PC-9 (cell line): Measurements from ENCODE around the gene GNG7. TPM values are rescaled to one million over a fixed set of nuclear protein-coding genes. Genes with fewer than 3 reads are reported as not detected.
"Not testable (repeated sequence)": the region's sequence is repeated elsewhere in the genome, so short reads cannot be mapped to it uniquely, and the experiment has no call there.

Experiments used
- BruUV-seq: library from RNA; stranded (reverse); fragments of 400-500 nt; replicated peaks from 2 replicates; lab custom pipeline; 2021; lab: Mats Ljungman, UMichigan
- CTCF ChIA-PET: fragments of 300-600 bp; sonication (Branson Sonifier 250); formaldehyde crosslinking; loops from one replicate; lab custom pipeline; 2022; ENCODE audit warnings: antibody characterized with exemption; lab: Charles Lee
- POLR2A ChIA-PET: fragments of 300-600 bp; sonication (Branson Sonifier 250); formaldehyde crosslinking; loops from one replicate; lab custom pipeline; 2022; ENCODE audit warnings: antibody characterized with exemption; ENCODE audit not compliant: unreplicated experiment; lab: Charles Lee
- DNase-seq, 2 experiments: peaks; one replicate each; pipeline versions ENCODE4 v3.0.0 to v3.0.0-alpha.2; 2015 to 2022; ENCODE audit warnings: mixed read lengths in 1 of 2
- H2AFZ ChIP-seq: fragments of 200-600 bp; sonication (generic); 2 replicates; pipeline ENCODE4 v1.8.1; 2017; ENCODE audit warnings: antibody characterized with exemption
- H3F3A ChIP-seq: fragments of 200-600 bp; sonication (generic); 2 replicates; pipeline ENCODE4 v1.8.1; 2017; ENCODE audit warnings: antibody characterized with exemption, mild to moderate bottlenecking, low read depth; ENCODE audit not compliant: insufficient read depth
- H3K27ac ChIP-seq: fragments of 200-600 bp; sonication (generic); 2 replicates; pipeline ENCODE4 v1.6.1; 2016; ENCODE audit warnings: mixed run types
- H3K27me3 ChIP-seq: fragments of 200-600 bp; sonication (generic); 2 replicates; pipeline ENCODE4 v1.6.1; 2016; ENCODE audit warnings: low read depth, mixed run types; ENCODE audit not compliant: insufficient read depth
- H3K36me3 ChIP-seq: fragments of 200-600 bp; sonication (generic); 2 replicates; pipeline ENCODE4 v1.6.1; 2016; ENCODE audit warnings: low read depth, mixed run types
- H3K4me1 ChIP-seq: fragments of 200-600 bp; sonication (generic); replicated peaks from 2 replicates; pipeline ENCODE4 v1.6.1; 2016; ENCODE audit warnings: mixed run types; ENCODE audit not compliant: insufficient read depth
- H3K4me2 ChIP-seq: fragments of 200-600 bp; sonication (generic); 2 replicates; pipeline ENCODE4 v1.6.1; 2017; ENCODE audit warnings: mixed run types
- H3K4me3 ChIP-seq: fragments of 200-600 bp; sonication (generic); 2 replicates; pipeline ENCODE4 v1.6.1; 2016; ENCODE audit warnings: mixed run types
- H3K79me2 ChIP-seq: fragments of 200-600 bp; sonication (generic); 2 replicates; pipeline ENCODE4 v1.6.1; 2017; ENCODE audit warnings: low read depth, mixed run types
- H3K9me2 ChIP-seq: fragments of 200-600 bp; sonication (generic); 2 replicates; pipeline ENCODE4 v1.8.1; 2017; ENCODE audit warnings: mild to moderate bottlenecking; ENCODE audit not compliant: insufficient read depth
- H3K9me3 ChIP-seq: fragments of 200-600 bp; sonication (generic); 2 replicates; pipeline ENCODE4 v1.8.1; 2016; ENCODE audit warnings: low read depth; ENCODE audit not compliant: insufficient read depth
- H4K20me1 ChIP-seq: fragments of 200-600 bp; sonication (generic); 2 replicates; pipeline ENCODE4 v1.8.1; 2017; ENCODE audit not compliant: insufficient read depth
- CTCF ChIP-seq: fragments of 200-600 bp; sonication (generic); conservative IDR thresholded peaks from 2 replicates; pipeline ENCODE4 v1.6.1; 2017; ENCODE audit warnings: mixed run types, antibody characterized with exemption, mild to moderate bottlenecking, moderate library complexity
- EZH2 ChIP-seq: fragments of 200-600 bp; sonication (generic); IDR thresholded peaks from 2 replicates; pipeline ENCODE4 v1.8.0; 2017; ENCODE audit warnings: antibody characterized with exemption, low read depth
- intact Hi-C: fragments of 100-400 bp; cut with micrococcal nuclease; formaldehyde crosslinking; loops from one replicate; pipeline ENCODE4 v1.10.0; 2022; ENCODE audit not compliant: unreplicated experiment
- total RNA-seq: library from RNA; stranded (reverse); gene quantifications from 2 replicates; pipeline ENCODE4 v1.2.3, GENCODE V29; 2021

Gene GNG7
- total RNA-seq, 1 experiment from 2014 or later, result 2.8 TPM

DNA sequence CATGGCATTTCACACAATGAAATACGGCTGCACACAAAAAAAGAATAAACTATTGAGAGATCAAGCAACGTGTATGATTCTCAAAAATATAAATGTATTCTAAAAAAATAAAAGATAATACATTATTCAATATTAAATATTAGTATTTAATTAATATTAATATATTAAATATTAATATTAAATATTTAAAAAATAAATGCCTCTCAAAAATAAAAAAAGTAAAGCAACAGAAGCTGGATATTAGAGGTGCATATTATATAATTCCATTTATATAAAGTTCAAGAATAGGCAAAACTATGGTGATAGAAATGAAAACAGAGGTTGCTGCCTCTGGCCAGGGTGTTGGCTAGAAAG is 169.4 kb downstream of the GNG7 start:
- TF ChIP-seq CTCF (no peak), EZH2 (no peak)
- no TSS peak for BruUV-seq
- ChIA-PET POLR2A (interaction anchor here (0.5 to 0.6 kb wide), 4 partner anchors 30 to 648 kb away, joined by 3 to 14 read pairs (median 4); no protein-coding TSS in a partner anchor), CTCF (no interaction called here)
- H2AFZ ChIP-seq, result no peak overlapping the region
- H3K4me1 ChIP-seq, result peaks cover 68% of the 10 kb centered on the region
- H3K27me3 ChIP-seq, result no peaks in the 10 kb centered on the region
- peak overlapping the region; percentile 20; the same call in 1 of the 2 replicates for H3K4me3 ChIP-seq
- no peaks in the 10 kb centered on the region for H3K9me2 ChIP-seq
- H3K27ac ChIP-seq, result peak overlapping the region; percentile 99
- peaks cover 41% of the 10 kb centered on the region for H3F3A ChIP-seq
- no peaks in the 10 kb centered on the region for H3K79me2 ChIP-seq
- intact Hi-C loops, result no loop called here
- H3K9me3 ChIP-seq, result no peaks in the 10 kb centered on the region
- H3K36me3 ChIP-seq, result no peaks in the 10 kb centered on the region
- no peak for DNase-seq
- peak overlapping the region; percentile 68 for H3K4me2 ChIP-seq
- H4K20me1 ChIP-seq, result no peaks in the 10 kb centered on the region

GRCh38 chr19:2532252-2533071 is 170.0 kb downstream of the GNG7 start:
- H3K27ac ChIP-seq, result peak overlapping the region; percentile 99
- CTCF ChIA-PET, result no interaction called here
- intact Hi-C loops, result loop anchor here (1.0 kb wide), 1 partner anchor 8 kb away; no protein-coding TSS in a partner anchor
- H3K4me2 ChIP-seq, result peak overlapping the region; percentile 47
- H3K36me3 ChIP-seq, result no peaks in the 10 kb centered on the region
- H3K79me2 ChIP-seq, result no peaks in the 10 kb centered on the region
- no peaks in the 10 kb centered on the region for H3K9me2 ChIP-seq
- H3K4me3 ChIP-seq, result no peak overlapping the region
- no TSS peak for BruUV-seq
- no peak overlapping the region for H2AFZ ChIP-seq
- peak in 1 of 2 experiments; percentile 96 for DNase-seq
- no peak for TF ChIP-seq EZH2
- TF ChIP-seq CTCF, result no peak
- H4K20me1 ChIP-seq, result no peaks in the 10 kb centered on the region
- POLR2A ChIA-PET, result interaction anchor here (0.5 to 0.6 kb wide), 3 partner anchors 29 to 482 kb away, joined by 3 to 14 read pairs (median 3); no protein-coding TSS in a partner anchor
- no peaks in the 10 kb centered on the region for H3K27me3 ChIP-seq
- H3F3A ChIP-seq, result peaks cover 46% of the 10 kb centered on the region
- H3K9me3 ChIP-seq, result no peaks in the 10 kb centered on the region
- H3K4me1 ChIP-seq, result peaks cover 74% of the 10 kb centered on the region

DNA sequence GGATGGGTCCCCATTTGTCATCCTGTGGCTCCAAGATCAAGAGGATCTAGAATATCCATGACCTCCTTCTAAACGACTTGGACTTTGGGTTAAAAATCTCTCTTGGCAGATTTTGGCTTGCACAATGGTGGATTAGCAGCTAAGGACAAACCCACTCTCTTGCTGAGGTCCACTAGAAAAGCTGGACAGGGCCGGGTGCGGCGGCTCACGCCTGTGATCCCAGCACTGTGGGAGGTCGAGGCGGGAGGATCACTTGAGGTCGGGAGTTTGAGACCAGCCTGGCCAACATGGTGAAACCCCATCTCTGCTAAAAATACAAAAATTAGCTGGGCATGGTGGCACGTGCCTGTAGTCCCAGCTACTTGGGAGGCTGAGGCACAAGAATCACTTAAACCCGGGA is 172.6 kb downstream of the GNG7 start:
- peak overlapping the region; percentile 67 for H3K4me2 ChIP-seq
- not testable (repeated sequence) for H3K4me3 ChIP-seq
- intact Hi-C loops, result loop anchor here (1.0 to 2.0 kb wide), 4 partner anchors 13 to 49 kb away; no protein-coding TSS in a partner anchor

More for the DNA sequence above, 172.6 kb downstream of the GNG7 start:
- Histone ChIP-seq H3K4me1 (peaks cover 78% of the 10 kb centered on the region), H3K27ac (peak overlapping the region; percentile 99), H3F3A (peaks cover 54% of the 10 kb centered on the region)
- H3K9me2 ChIP-seq, H2AFZ ChIP-seq, H3K9me3 ChIP-seq, H3K36me3 ChIP-seq, H4K20me1 ChIP-seq, H3K79me2 ChIP-seq, H3K27me3 ChIP-seq, DNase-seq: not testable (repeated sequence)
- BruUV-seq, result TSS peak; percentile 87
- POLR2A ChIA-PET, result interaction anchor here (0.6 to 0.9 kb wide), 4 partner anchors 12 to 52 kb away, joined by 3 to 11 read pairs (median 7); no protein-coding TSS in a partner anchor
- CTCF ChIA-PET, result interaction anchor here (0.7 kb wide), 1 partner anchor 49 kb away, joined by 5 read pairs; no protein-coding TSS in a partner anchor
